Gastrocnemius medialis (tissue), 4 donors: ENCODE data around the gene EFNA5.

ENCODE experiments used
- CTCF ChIP-seq, 5 experiments: fragments of 450-650 bp in 3 of 5; fragments of 200-600 bp in 2 of 5; sonication (generic) in 2 of 5; IDR thresholded peaks in 4 of 5; conservative IDR thresholded peaks in 1 of 5; 1 replicate in 4 of 5; 2 replicates in 1 of 5; pipeline ENCODE4 v1.5.1; 2016 to 2019; ENCODE audit warnings: antibody characterized with exemption in 5 of 5, mild to moderate bottlenecking in 3 of 5, moderate library complexity in 3 of 5
- POLR2A ChIP-seq, 2 donors: fragments of 450-650 bp; IDR thresholded peaks; one replicate each; pipeline ENCODE4 v1.6.1; 2017; ENCODE audit warnings: antibody characterized with exemption in 2 of 2, mild to moderate bottlenecking in 2 of 2, moderate library complexity in 2 of 2

- no peak for TF ChIP-seq CTCF (IDR thresholded peaks at IDR 0.05 in 4 of 5, conservative IDR thresholded peaks at IDR 0.05 in 1 of 5)
- no peak for TF ChIP-seq POLR2A (IDR thresholded peaks at IDR 0.05)
These were observed 276.9 kb downstream of the EFNA5 start for GRCh38 chr5:107393851-107394250.
